Lung (tissue), 12 donors: ENCODE data around the gene UNC13A. TPM values are rescaled to one million over a fixed set of nuclear protein-coding genes. Genes with fewer than 3 reads are reported as not detected.

Experiments
- ATAC-seq: fragments of 200-7000 bp; cut with Tn5 transposase; one replicate; pipeline ENCODE4 v1.9.1; 2020; ENCODE audit warnings: moderate number of reproducible peaks; ENCODE audit not compliant: insufficient read depth, low FRiP score
- DNase-seq, 3 donors: peaks; one replicate each; pipeline ENCODE4 v3.0.0-alpha.2; 2013 to 2017
- H3K27ac ChIP-seq, 2 donors: one replicate each; pipeline ENCODE4 v1.5.1; 2013; ENCODE audit warnings: mild to moderate bottlenecking in 2 of 2, moderate library complexity in 2 of 2, control low read depth in 1 of 2, inconsistent platforms in 1 of 2, low read depth in 1 of 2, low read length in 1 of 2
- H3K27me3 ChIP-seq, 3 donors: one replicate each; pipeline ENCODE4 v1.5.1; 2013; ENCODE audit warnings: low read length in 2 of 3; ENCODE audit not compliant: control insufficient read depth in 3 of 3, insufficient read depth in 3 of 3
- H3K36me3 ChIP-seq, 4 donors: one replicate each; pipeline ENCODE4 v1.5.1; 2013; ENCODE audit warnings: low read length in 4 of 4, mild to moderate bottlenecking in 1 of 4, moderate library complexity in 1 of 4; ENCODE audit not compliant: control insufficient read depth in 4 of 4, insufficient read depth in 4 of 4
- H3K4me1 ChIP-seq, 5 donors: one replicate each; pipeline ENCODE4 v1.5.1; 2013; ENCODE audit warnings: low read length in 5 of 5, mild to moderate bottlenecking in 2 of 5, moderate library complexity in 1 of 5; ENCODE audit not compliant: control insufficient read depth in 5 of 5, insufficient read depth in 5 of 5
- H3K4me3 ChIP-seq: one replicate; pipeline ENCODE4 v1.5.1; 2013; ENCODE audit warnings: mild to moderate bottlenecking, control low read depth, moderate library complexity
- H3K9ac ChIP-seq, 2 donors: one replicate each; pipeline ENCODE4 v1.5.1; 2013; ENCODE audit warnings: low read length in 2 of 2, control low read depth in 1 of 2; ENCODE audit not compliant: insufficient read depth in 1 of 2
- H3K9me3 ChIP-seq, 4 donors: one replicate each; pipeline ENCODE4 v1.5.1; 2013; ENCODE audit warnings: low read length in 3 of 4, mild to moderate bottlenecking in 1 of 4, moderate library complexity in 1 of 4; ENCODE audit not compliant: control insufficient read depth in 4 of 4, insufficient read depth in 3 of 4
- WGBS, 2 donors: extraction: QIAGEN DNeasy Blood & Tissue Kit; methylation state at CpG; one replicate each; pipeline ENCODE4 v1.1.7; 2013; 5-methylcytosine and 5-hydroxymethylcytosine counted together
- polyA plus RNA-seq, 2 donors: library from polyadenylated mRNA; stranded (reverse); fragments of 200-250 nt; gene quantifications; one replicate each; pipeline ENCODE4 v1.2.1, GENCODE V29; 2013
- total RNA-seq, 2 donors: library from RNA; depleted of rRNA in 1 of 2; stranded (reverse); fragments of >200 nt in 1 of 2; gene quantifications; one replicate each; pipeline ENCODE4 v1.2.1, GENCODE V29; 2014 to 2021
- TF ChIP-seq, protein P1 (sequence below): IDR thresholded peaks from 2 replicates; pipeline ENCODE4 v1.5.1; 2012; ENCODE audit warnings: mild to moderate bottlenecking; ENCODE audit errors: control extremely low read depth, extremely low read depth
- donor health status: control.
- donor health status: control.
- donor health status: Bipolar disorder and iron deficiency.
- donor health status: healthy.
- donor health status: DM: yes; HTN: yes; CAD: no.

UNC13A gene
- total and polyA plus RNA-seq, 4 donors = 0.14 to 0.31 (median 0.27) TPM

DNA sequence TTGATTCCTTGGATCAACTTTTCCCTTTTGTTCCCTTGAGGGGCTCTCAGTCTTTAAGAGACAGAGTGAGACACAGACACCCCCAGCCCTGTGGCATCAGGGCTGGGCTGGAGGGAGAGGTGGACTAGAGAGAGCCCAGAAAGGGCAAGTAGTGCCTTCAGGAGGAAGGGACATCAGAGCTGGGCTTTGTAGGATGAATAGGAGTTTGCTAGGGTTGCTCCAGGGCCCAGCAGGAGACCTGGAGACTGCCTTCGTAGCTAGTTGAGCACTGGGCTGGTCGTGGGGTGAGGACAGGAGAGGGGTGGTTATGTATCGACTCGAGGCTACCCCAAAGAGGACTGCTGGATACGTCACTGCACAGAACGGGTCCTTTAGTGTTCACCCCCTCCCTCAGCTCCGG lies 36.5 kb upstream of the UNC13A start:
- DNase-seq = no peak
- H3K9ac ChIP-seq = no peak overlapping the region
- WGBS, 2 donors = 95 to 98% methylated on average over 7 of the region's 7 CpGs
- H3K27ac ChIP-seq = no peak overlapping the region
- no peak overlapping the region for H3K4me3 ChIP-seq
- H3K4me1 ChIP-seq = peaks cover 0 to 26% (median 11%) of the 10 kb centered on the region in 5 donors
- TF ChIP-seq, protein P1, sequence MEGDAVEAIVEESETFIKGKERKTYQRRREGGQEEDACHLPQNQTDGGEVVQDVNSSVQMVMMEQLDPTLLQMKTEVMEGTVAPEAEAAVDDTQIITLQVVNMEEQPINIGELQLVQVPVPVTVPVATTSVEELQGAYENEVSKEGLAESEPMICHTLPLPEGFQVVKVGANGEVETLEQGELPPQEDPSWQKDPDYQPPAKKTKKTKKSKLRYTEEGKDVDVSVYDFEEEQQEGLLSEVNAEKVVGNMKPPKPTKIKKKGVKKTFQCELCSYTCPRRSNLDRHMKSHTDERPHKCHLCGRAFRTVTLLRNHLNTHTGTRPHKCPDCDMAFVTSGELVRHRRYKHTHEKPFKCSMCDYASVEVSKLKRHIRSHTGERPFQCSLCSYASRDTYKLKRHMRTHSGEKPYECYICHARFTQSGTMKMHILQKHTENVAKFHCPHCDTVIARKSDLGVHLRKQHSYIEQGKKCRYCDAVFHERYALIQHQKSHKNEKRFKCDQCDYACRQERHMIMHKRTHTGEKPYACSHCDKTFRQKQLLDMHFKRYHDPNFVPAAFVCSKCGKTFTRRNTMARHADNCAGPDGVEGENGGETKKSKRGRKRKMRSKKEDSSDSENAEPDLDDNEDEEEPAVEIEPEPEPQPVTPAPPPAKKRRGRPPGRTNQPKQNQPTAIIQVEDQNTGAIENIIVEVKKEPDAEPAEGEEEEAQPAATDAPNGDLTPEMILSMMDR = no peak
- peaks cover 6 to 58% (median 19%) of the 10 kb centered on the region in 4 donors for H3K36me3 ChIP-seq
- H3K27me3 ChIP-seq = no peaks in the 10 kb centered on the region
- peaks cover 0 to 2% (median 0%) of the 10 kb centered on the region in 4 donors for H3K9me3 ChIP-seq
- ATAC-seq = no peak

DNA sequence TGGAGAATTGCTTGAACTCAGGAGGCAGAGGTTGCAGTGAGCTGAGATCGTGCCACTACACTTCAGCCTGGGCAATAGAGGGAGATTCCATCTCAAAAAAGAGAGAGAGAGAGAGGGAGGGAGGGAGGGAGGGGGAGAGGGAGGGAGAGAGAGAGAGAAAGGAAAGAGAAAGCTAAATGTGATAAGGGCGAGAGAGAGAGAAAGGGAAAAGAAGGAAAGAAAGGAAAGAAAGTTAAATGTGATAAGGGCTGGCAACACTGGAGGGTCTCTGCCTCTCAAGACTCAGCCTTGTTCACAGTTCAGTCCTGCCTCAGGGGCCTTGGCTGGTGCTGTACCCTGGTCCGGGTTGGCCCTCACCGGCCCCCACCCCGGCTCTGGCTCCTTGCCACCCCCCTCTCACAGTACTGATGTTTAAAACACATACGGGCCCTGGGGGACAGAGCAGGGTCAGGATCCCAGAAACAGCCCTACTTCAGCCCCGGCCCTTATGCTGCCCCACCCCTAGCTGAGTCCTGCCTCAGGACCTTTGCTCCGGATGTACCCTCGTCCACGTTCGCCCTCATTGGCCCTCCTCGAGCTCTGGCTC lies 34.6 kb upstream of the UNC13A start:
- no peaks in the 10 kb centered on the region for H3K27me3 ChIP-seq
- H3K36me3 ChIP-seq = peaks cover 6 to 43% (median 16%) of the 10 kb centered on the region in 4 donors
- 82 to 85% methylated on average over 11 to 12 of the region's 12 CpGs for WGBS, 2 donors
- DNase-seq = no peak
- TF ChIP-seq, protein P1 = no peak
- no peak for ATAC-seq
- no peak overlapping the region for H3K27ac ChIP-seq
- H3K4me3 ChIP-seq = no peak overlapping the region
- H3K4me1 ChIP-seq = peaks cover 0 to 30% (median 11%) of the 10 kb centered on the region in 5 donors
- H3K9ac ChIP-seq = no peak overlapping the region
- H3K9me3 ChIP-seq = peaks cover 0 to 2% (median 0%) of the 10 kb centered on the region in 4 donors

DNA sequence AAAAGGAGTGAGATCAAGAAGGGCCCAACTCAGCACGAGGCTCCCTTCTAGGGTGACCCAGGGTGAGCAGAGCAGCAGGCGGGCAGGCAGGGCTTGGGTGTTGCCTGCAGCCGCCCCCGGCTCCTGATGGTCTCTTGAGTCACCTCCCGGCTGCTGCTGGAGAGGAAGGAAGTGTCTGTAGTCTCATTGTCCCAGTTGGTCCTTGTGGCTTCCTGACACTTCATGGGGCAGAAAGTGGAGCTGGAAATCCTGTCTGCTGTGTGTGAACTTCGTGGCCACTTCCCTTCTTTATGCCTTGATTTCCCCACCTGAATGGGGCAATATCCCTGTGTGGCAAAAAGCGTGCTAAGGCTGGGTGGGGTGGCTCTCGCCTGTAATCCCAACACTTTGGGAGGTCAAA lies 33.7 kb upstream of the UNC13A start:
- 16 to 40% methylated on average over 8 of the region's 8 CpGs for WGBS, 2 donors
- DNase-seq = peak in 1 of 3 donors; percentile 32

More for the DNA sequence above, 33.7 kb upstream of the UNC13A start:
- Histone ChIP-seq H3K36me3 (peaks cover 5 to 33% (median 12%) of the 10 kb centered on the region in 4 donors), H3K4me1 (peaks cover 0 to 34% (median 11%) of the 10 kb centered on the region in 5 donors), H3K27me3 (no peaks in the 10 kb centered on the region), H3K9ac (no peak overlapping the region), H3K4me3 (no peak overlapping the region), H3K27ac (peak overlapping the region; percentile 26 to 89), H3K9me3 (peaks cover 0 to 2% (median 0%) of the 10 kb centered on the region in 4 donors)
- TF ChIP-seq, protein P1 = no peak
- ATAC-seq = no peak
